T follicular helper cell (primary cell): ENCODE data around the gene CTSS.

ENCODE experiments used
- DNase-seq: peaks from one replicate; pipeline ENCODE4 v3.0.0-alpha.2; 2020; ENCODE audit warnings: low read depth

Gene CTSS

DNA sequence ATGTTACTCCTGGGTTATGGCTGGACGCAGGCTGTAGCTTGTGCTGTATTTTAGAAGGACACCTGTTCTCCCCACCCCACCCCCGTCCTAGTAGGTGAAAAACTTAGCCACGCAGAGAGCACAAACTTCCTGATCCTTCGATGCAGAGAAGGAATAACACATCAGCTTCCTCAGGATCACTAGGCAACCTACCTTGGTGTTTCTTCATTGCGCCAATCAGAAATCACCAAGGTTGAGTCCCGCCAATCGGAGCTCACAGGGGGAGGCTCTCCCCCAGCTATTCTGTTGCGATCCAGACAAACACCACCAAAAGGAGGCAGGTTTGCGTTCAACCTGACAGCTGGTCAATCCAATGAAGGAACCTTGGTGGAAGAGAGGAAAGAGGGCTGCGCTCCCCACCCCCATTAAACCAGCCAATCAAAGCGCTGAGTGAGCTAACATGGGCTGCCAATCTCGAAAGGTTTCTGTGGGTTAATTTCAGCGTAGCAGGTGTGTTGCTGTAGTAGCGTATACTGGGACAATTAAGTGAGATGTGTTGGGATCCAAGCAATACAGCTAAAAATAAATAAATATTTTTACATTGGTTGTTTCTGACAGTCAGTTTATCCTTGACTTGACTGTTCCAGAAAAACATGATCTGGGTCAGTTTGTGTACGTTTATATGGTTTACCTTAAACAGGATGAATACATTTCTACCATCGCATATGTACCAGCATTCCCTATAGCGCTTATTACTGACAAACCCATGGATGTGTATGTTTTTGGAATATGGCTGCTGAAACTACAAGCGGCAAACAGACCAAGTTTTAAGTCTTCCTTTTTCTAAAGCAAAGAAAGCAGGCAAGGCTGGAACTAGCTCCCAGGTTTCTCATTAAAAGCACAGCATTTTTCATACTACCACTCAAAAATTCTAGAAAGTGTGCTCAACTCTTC lies 68.3 kb downstream of the CTSS start, which contains the start of gene GOLPH3L:
Gene GOLPH3L (minus strand): TSS at position 160 of the 933 bp plus-strand sequence. CDS start 2,316 bp downstream, outside the sequence.
- peak; percentile 85 for DNase-seq

DNA sequence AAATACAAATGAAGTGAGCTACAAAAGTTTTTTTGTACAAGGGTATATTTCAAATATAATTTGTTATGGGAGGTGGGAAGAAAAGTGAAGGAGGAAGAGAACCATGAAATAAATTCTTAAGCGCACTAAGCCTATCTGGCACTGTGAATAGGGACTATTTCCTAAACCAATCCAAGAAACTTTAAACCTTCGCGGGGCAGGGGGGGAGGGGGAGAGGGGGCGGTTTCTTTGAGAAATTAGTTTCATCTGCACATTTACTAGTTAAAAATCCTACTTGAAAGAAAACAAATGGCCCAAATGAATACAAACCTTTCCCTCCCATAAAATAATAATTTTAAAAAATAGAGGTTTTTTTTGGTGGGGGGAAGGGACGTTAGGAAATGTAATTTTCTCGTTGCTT lies 69.0 kb downstream of the CTSS start:
- no peak for DNase-seq

DNA sequence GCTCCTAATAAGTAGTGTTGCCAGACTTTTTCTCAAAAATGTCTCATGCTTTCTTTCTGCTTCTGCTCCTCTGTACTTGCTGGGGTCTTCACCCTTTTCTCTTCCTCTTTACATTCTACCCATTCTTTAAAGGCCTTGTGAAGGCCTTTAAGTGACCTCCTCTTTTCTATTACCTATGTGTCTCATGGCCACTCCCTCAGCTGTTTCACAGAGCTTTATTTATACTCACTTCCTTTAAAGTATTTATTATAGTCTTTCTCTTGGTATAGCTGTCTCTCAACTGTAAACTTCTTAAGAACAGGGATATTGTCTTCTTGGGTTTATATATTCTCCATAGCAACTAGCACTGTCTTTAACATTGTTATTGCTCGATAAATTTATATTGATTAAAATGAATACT lies 69.4 kb downstream of the CTSS start:
- no peak for DNase-seq

DNA sequence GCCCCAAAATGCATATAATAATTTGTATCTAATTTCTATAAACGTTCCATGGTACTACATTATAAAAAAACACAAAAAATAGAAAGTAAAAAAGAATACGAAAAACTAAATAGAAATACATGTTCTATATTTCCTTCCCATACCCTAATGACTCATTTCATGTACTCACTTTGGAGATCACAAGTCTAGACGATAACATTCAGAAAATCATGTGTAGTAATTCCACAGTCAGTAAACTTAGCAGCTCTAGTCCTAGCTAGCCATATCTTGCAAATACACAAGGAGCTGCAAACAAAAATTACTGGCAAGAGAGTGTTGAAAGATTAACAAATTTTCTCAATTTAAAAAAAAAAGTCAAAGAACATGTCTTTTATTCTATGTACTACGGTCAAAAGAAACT lies 70.0 kb downstream of the CTSS start:
- no peak for DNase-seq

- no peak for DNase-seq
These were observed 72.9 kb downstream of the CTSS start for GRCh38 chr1:150692720-150693119.

- no peak for DNase-seq
These were observed 76.8 kb downstream of the CTSS start for GRCh38 chr1:150688763-150689162.

DNA sequence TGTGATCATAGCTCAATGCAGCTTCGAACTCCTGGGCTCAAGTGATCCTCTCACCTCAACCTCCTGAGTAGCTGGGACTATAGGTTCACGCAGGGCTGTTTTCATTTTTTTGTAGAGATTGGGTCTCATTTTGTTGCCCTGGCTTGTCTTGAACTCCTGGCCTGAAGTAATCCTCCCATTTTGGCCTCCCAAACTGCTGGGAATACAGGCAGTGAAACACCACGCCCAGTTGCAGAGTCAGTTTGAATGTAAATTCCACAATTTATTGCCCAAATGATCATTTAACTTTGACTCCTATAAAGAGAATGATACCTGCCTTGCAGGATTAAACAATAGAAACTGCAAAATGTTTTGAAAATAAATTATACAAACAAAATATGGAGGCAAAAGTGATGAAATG lies 79.3 kb downstream of the CTSS start:
- DNase-seq: no peak

DNA sequence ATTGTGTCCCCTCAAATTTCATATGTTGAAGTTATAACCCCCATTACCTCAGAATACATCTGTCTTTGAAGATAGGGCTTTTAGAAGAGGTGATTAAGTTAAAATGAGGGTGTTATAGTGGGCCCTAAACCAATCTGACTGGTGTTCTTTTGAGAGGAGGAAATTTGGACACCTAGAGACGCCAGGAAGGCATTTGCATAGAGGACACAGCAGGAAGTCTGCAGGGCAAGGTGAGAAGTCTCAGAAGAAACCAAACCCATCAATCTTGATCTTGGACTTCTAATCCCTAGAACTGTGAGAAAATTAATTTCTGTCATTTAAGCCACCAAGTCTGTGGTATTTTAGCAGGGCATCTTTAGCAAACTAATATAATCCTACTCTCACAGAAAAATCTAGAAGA lies 81.7 kb downstream of the CTSS start:
- DNase-seq: no peak
